ENCODE results near the gene FFAR2.
"Not testable (repeated sequence)": the region's sequence is repeated elsewhere in the genome, so short reads cannot be mapped to it uniquely, and the experiment has no call there.

FFAR2 gene

DNA sequence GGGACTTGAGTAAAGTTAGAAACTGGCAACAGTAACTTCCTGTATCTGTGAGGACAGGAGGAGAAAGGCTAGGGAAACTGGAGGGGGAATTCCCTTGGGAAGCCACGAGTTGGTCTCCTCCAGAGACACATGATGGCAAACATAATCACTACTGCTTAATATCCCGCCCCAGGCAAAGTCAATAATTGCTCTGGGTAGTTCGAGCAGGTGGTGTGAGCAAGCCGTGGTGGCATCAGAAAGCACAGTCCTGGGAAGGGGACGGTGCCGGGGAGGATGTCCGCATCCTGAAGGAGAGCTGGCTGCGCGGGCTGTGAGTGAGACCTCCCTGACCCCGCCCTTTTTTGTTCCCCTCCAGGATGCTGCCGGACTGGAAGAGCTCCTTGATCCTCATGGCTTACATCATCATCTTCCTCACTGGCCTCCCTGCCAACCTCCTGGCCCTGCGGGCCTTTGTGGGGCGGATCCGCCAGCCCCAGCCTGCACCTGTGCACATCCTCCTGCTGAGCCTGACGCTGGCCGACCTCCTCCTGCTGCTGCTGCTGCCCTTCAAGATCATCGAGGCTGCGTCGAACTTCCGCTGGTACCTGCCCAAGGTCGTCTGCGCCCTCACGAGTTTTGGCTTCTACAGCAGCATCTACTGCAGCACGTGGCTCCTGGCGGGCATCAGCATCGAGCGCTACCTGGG is 1.4 kb downstream of the FFAR2 start:
- DNase-seq (ENCODE audit: low read depth), result no peak
- no peak overlapping the region for H3K4me3 ChIP-seq (ENCODE audit: low read depth, low read length)

DNA sequence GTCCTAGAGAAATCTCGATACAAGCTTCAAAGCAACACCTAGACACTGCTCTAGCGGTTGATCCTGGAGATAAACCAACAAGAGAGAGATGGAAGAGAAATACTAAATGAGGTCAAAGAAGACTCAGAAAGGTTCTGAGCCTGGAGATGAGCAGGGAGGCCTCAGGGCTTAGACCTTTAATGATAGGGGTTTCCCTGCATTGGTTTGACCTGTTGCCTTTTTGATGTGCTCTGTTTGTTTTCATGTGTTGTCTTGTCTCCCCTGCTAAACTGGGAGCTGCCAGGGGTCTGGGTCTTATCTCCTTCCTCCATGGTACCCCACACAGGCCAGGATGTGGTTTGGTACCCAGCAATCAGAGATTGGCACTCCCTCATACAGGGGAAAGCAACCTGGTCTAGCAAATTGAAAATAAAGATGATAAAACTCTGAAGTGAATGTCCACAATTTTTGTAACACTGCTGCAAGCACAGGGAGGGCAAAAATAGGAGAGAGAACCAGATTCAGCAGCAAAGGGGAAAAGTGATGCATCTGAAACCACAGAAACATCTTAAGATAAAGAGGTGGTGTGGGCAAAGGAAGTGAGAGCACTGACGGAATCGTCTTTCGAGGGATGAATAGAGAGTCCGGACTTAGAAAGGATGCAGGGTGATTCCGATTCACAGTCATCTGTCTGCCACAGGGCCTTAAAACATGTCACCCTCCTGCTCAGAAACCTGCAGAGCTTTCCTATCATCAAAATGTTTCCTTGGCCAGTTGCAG is 3.5 kb downstream of the FFAR2 start:
- DNase-seq (ENCODE audit: low read depth), result no peak
- H3K4me3 ChIP-seq (ENCODE audit: low read depth, low read length), result no peak overlapping the region

DNA sequence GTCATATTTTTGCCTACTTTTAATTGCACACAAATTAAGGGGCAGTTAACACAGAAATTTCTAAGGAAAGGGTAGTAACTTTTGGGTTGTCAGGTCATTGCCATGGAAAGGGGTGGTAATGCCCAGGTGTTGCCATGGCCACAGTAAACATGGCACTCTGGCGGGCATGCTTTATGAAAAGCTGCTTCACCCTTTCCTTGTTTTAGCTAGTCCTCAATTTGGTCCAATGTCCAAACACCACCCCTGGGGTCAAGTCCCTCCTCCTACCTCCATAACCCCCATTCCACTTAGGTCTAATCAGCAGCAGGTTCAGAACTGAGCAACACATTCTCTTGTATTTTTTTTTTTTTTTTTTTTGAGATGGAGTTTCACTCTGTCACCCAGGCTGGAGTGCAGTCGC is 6.6 kb downstream of the FFAR2 start:
- H3K4me3 ChIP-seq (ENCODE audit: low read depth, low read length), result no peak overlapping the region
- no peak for DNase-seq (ENCODE audit: low read depth)

DNA sequence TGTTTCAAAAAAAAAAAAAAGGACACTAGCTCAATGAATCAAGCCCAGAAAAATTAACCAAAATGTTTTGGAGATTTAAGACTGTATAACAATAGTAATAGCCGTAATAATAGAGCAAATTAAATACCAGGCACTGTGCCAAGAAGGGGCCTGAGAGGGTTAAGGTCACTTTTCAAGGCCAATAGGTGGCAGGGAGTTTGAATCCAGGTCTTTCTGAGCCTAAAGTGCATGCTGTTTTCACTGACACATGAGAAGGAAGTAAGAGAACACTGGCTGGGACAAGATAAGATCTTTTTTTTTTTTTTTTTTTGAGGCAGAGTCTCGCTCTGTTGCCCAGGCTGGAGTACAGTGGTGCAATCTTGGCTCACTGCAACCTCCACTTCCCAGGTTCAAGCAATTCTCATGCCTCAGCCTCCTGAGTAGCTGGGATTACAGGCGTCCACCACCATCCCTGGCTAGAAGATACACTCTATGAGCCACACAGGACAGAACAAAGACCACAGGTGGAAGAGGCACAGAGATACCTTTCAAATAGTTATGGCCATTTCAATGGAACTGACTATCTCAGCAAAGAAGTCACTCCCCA is 7.7 kb downstream of the FFAR2 start:
- H3K4me3 ChIP-seq (ENCODE audit: low read depth, low read length), result no peak overlapping the region
- DNase-seq (ENCODE audit: low read depth), result no peak

DNA sequence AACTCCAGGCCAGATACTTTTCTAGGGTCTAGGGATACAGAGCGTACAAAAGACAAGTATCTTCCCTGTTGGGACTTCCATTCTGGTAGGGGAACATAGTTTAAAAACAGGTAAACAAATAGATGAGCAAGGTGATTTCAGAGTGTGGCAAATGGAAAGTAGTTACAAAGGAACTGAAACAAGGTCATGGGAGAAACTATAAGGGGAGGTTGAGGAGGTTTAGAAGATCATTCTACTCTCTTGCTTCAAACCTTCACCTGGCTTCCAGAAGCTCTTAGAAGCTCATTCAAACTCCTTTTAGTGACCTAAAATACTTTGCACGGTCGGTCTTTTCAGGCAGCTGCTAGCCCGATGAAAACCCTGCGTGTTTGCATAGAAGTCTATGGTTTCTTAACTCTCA is 9.1 kb downstream of the FFAR2 start:
- H3K4me3 ChIP-seq (ENCODE audit: low read depth, low read length), result no peak overlapping the region
- no peak for DNase-seq (ENCODE audit: low read depth)

DNA sequence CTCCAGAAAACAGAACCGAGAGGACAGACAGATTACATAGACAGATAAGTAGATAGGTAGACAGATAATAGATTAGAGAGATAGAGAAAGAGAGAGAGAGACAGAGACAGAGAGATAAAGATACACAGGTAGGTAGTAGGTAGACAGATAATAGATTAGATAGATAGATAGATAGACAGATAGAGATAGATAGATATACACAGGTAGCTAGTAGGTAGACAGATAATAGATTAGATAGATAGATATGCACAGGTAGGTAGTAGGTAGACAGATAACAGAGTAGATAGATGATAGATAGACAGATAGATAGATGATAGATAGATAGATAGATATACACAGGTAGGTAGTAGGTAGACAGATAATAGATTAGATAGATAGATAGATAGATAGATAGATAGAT is 10.1 kb downstream of the FFAR2 start:
- no peak for DNase-seq (ENCODE audit: low read depth)
- no peak overlapping the region for H3K4me3 ChIP-seq (ENCODE audit: low read depth, low read length)

DNA sequence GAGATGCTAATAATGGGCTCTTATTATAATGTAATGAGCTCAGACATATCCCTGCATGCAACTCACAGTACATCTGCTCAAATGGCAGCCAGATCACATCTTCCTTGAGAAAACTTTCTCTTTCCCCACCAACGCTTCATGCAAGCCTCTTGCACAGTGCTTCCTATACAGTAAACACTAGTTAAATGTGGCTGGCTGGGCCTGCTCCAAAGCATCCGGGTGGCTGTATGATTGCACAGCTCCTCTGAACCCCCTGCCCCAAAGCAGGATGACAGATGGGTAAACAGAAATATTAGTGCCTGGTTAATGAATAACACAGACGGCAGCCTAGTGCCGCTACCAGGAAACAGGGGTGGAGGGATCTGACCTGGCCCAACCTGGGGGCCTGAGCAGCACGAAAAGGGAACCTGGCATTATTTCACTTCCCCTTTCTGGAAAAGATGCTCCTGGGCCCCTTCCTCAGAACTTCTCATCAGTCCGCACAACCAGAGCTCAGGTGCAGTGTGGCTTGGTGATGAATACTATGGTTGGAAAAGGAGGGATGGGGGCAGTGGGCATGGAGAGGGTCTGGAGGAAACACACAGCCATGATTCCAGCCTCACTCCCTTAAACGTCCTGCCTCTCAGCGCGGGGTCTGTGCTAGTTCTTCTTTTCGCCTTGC is 10.8 kb downstream of the FFAR2 start:
- no peak overlapping the region for H3K4me3 ChIP-seq (ENCODE audit: low read depth, low read length)
- DNase-seq (ENCODE audit: low read depth), result no peak

DNA sequence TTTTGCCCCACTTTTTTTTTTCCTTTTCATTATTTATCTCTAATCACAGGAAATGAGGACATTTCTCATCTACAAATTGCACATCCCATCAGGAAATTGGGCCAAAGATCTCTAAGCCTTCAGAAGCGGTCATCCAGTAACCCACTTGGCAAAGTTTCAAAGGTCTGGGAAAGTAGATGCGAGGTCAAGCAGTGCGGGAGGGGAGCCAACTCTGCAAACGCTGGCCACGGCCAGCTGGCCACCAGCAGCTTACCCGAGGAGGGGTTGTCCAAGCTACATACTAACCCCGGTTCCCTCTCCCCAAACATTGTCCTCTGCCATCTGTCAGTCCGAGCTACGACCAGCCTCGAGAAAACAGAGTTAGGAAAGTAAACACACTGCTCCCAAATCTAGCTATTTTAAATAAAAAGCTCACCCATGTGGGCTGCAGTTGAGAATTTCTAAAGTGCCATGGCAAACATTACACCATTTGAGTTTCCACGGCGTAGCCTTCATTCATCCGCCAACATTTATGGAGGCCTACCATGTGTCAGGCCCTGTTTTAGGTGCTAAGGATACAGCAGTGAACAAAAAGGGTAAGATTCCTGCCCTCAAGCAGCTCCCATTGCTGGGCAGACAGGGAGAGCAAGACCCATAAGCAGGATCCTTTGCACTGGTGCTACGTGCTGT is 11.5 kb downstream of the FFAR2 start:
- no peak overlapping the region for H3K4me3 ChIP-seq (ENCODE audit: low read depth, low read length)
- DNase-seq (ENCODE audit: low read depth), result no peak

DNA sequence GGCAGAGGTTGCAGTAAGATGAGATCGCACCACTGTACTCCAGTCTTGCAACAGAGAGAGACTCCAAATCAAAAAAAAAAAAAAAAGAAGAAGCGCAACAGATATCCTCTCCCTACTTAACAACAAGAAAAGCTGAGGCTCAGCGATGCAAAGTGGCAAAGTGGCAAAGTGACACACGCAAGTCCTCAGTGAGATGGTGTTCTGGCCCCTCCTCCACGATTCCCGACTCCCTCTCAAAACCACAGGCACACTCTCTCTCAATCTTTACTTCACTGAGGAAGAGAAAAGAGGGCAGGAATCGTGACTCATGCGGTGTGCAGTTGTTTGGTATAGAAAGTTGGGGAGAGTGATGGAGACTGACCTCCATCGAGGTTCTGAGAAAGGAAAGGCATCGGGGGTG is 12.6 kb downstream of the FFAR2 start:
- no peak overlapping the region for H3K4me3 ChIP-seq (ENCODE audit: low read depth, low read length)
- no peak for DNase-seq (ENCODE audit: low read depth)

DNA sequence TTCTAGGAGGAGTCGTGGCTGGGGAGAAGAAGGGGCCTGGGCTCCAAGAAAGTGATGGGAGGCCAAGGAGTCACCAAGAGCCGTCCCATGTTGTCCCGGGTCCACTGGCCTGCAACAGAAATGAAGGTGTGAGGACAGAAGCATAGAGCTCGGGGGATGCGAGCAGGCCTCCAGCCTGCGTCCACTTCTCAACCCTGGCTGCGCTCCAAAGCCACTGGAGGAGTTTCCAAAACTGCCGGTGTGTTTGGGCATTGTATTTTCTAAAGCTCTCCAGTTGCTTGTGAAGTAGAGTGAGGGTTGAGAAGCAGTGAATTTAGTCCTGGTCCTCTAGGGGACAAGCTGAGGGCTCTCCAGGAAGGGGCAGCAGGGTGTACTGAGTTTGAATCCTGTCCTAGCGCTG is 13.0 kb downstream of the FFAR2 start:
- DNase-seq (ENCODE audit: low read depth), result no peak
- H3K4me3 ChIP-seq (ENCODE audit: low read depth, low read length), result no peak overlapping the region

DNA sequence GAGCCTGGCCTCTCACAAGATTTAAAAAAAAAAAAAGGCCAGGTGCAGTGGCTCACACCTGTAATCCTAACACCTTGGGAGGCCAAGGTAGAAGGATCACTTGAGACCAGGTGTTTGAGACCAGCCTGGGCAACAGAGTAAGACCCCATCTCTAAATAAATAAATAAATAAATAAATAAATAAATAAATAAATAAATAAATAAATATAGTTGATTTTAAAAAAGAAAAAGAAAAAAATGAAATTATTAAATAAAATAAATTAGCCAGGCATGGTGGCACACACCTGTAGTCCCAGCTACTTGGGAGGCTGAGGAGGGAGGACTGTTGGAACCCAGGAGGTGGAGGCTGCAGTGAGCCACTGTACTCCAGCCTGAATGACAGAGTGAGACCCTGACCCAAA is 13.7 kb downstream of the FFAR2 start:
- H3K4me3 ChIP-seq (ENCODE audit: low read depth, low read length); DNase-seq (ENCODE audit: low read depth): not testable (repeated sequence)

DNA sequence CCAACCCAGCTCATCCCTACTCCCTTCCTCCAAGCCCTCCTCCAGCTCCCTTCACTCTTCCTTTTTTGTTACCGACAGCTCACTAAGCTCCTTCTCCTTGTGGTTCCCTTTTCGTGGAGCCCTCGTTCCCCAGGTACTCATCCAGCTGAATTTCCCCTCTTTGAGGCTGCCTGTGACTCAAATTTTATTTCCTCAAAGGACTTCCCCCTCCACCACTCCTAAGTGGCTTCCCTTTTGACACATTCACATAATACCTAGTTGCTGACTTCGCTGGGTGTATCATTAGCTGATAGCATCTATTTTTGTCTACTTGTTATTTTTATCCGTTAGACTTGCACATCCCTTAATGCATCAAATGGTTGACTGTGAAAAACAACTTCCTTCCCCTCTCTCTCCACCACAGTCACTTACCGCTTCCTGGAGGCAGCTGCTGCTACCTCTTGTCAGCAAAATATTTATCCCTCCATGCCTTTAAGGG is 14.5 kb downstream of the FFAR2 start:
- H3K4me3 ChIP-seq (ENCODE audit: low read depth, low read length), result no peak overlapping the region

DNA sequence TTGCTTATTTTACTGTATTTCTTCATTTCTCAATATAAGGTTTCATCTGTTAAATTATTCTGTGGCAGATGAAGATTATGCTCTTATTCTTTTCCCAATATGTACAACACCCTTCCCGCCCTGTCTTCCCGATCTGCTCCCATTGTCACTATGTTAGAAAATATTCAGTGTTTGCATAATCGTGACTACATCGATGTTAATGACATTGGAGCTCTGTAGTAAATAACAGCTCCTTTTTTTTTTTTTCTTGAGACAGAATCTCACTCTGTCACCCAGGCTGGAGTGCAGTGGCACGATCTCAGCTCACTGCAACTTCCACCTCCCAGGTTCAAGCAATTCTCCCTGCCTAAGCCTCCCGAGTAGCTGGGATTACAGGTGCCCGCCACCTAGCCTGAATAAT is 14.9 kb downstream of the FFAR2 start:
- not testable (repeated sequence) for DNase-seq (ENCODE audit: low read depth); H3K4me3 ChIP-seq (ENCODE audit: low read depth, low read length)

More for the DNA sequence above, 14.5 kb downstream of the FFAR2 start:
- no peak for DNase-seq (ENCODE audit: low read depth)

DNA sequence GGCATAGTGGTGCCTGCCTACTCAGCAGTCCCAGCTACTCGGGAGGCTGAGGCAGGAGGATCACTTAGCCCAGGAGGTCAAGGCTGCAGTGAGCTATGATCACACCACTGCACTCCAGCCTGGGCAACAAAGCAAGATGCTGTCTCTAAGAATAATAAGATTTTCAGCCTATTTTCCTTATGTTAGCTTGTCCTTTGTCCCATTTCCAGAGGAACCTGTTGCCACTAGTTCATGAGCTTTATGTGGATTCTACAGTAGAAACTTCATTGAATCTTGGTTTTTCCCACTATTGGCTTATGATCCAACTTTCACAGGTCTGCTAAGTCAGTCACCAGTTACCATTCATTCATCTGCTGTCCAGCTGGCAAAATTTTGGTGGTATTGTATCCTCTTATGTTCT is 18.2 kb downstream of the FFAR2 start:
- H3K4me3 ChIP-seq (ENCODE audit: low read depth, low read length), result no peak overlapping the region
- DNase-seq (ENCODE audit: low read depth), result no peak

DNA sequence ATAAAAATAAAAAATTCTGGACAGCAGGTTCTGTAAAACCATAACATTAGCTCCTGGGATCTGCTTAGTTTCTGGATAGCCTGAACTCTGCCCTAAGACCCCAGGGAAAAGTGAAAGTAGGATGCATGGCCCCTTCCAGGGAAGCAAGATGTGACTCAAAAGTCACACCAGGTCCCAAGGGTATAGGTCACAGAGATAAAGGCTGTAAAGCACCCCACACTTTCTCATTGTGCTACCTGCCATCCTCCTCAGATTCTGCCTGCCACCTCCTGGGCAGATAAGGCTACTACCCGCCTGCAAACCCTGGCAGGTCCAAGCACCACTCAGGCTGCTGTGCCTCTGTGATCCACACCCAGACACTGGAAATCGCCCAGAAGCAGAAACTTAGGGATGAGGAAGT is 20.6 kb downstream of the FFAR2 start:
- no peak for DNase-seq (ENCODE audit: low read depth)
- no peak overlapping the region for H3K4me3 ChIP-seq (ENCODE audit: low read depth, low read length)

DNA sequence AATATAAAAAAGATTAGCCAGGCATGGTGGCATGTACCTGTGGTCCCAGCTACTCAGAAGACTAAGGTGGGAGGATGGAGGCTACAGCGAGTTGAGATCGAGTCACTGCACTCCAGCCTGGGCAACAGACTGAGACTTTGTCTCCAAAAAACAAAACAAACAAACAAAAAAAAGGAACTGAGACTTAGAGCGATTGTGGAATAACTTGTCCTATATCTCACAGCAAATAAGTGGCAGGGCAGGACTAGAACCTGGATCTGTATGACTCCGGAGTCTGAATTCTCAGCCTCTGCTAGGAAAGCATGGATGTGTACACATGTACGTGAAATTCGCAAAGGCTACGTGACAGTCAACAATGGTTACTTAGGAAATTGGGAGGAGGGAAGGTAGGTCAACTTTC is 22.1 kb downstream of the FFAR2 start:
- H3K4me3 ChIP-seq (ENCODE audit: low read depth, low read length), result no peak overlapping the region
- no peak for DNase-seq (ENCODE audit: low read depth)

DNA sequence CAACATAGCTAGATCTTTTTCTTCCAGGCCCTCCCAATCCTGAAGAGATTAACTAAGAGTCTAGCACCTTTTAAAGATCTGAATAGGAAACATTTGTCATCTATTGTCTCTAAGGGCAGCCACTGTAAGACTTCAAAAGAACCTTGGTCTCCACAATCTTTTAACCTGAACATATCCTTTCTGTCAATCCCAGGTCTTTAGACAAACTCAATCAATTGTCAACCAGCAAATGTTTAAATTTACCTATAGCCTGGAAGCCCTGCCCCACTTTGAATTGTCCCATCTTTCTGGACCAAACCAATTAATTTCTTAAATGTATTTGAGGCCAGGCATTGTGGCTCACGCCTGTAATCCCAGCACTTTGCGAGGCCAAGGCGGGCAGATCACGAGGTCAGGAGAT is 23.0 kb downstream of the FFAR2 start:
- DNase-seq (ENCODE audit: low read depth), result not testable (repeated sequence)

DNA sequence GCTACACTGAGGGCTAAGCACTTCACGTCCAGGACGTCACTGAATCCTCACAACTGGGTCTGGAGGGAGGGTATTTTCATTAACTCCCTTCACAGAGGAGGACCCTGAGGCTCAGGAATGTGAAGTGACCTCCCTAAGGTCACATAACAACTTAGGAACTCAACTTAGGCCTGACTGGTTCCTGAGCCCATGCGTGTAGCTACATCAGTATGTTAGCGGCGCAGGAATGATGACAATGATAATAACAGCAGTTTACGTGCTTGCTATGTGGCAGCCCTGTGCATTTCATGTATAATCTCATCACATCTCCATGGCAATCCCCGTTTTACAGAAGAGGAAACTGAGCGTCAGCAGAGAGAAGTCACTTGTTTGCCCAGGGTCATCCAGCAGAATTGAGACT is 23.9 kb downstream of the FFAR2 start:
- no peak overlapping the region for H3K4me3 ChIP-seq (ENCODE audit: low read depth, low read length)
- DNase-seq (ENCODE audit: low read depth), result no peak

More for the DNA sequence above, 23.0 kb downstream of the FFAR2 start:
- not testable (repeated sequence) for H3K4me3 ChIP-seq (ENCODE audit: low read depth, low read length)

DNA sequence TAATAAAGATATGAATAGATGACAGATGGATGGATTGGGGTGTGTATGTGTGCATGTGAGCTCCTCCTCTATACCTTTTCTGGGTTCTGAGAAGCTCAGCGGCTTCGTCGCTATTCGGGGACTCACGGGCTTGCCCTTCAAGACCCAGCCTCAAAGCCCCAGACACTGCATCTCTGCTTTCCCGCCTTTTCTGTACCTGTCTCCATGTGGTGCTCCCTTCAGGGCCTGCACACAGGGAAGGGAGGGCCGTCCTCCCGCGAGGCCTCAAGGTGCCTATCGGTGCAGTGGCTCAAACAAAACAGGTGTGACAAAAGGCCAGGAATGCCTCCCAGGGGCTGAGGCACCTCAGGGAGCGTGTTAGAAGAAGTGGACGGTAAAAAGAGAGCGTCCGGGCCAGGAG is 26.0 kb downstream of the FFAR2 start:
- DNase-seq (ENCODE audit: low read depth), result no peak
- H3K4me3 ChIP-seq (ENCODE audit: low read depth, low read length), result no peak overlapping the region

DNA sequence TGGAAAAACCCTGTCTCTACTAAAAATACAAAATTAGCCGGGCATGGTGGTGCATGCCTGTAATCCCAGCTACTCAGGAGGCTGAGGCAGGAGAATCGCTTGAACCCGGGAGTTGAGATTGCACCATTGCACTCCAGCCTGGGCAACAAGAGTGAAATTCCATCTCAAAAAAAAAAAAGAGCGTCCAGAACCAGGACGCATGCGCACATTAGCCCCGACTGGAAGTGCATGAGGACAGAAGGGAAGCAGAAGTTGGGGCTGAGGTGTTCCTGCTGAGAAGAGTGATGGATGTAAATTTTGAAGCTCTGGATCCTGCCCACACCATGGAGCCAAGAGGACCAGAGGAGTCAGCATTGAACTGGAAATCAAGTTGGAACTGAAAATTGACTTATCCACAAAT is 26.5 kb downstream of the FFAR2 start:
- not testable (repeated sequence) for H3K4me3 ChIP-seq (ENCODE audit: low read depth, low read length); DNase-seq (ENCODE audit: low read depth)

Data from skeletal muscle cell (primary cell).